ENCODE data around the gene TMEM38B. TPM values are rescaled to one million over a fixed set of nuclear protein-coding genes. Genes with fewer than 3 reads are reported as not detected.
"Not testable (repeated sequence)": the region's sequence is repeated elsewhere in the genome, so short reads cannot be mapped to it uniquely, and the experiment has no call there.

The TMEM38B gene
- total RNA-seq, 1 experiment from 2014 or later, result 19.5 TPM

- no peak overlapping the region for H3K4me3 ChIP-seq
- no peaks in the 10 kb centered on the region for H3K9me2 ChIP-seq (ENCODE audit: insufficient read depth)
- POLR2A ChIA-PET (ENCODE audit: unreplicated experiment), result no interaction called here
- intact Hi-C loops (cut with micrococcal nuclease; ENCODE audit: unreplicated experiment), result no loop called here
- H3K4me1 ChIP-seq (replicated peaks; ENCODE audit: insufficient read depth), result no peaks in the 10 kb centered on the region
- H3K27ac ChIP-seq, result no peak overlapping the region
- no peak for DNase-seq
- H3K4me2 ChIP-seq, result no peak overlapping the region
- H3K79me2 ChIP-seq (ENCODE audit: low read depth), result no peaks in the 10 kb centered on the region
- TF ChIP-seq EZH2 (IDR thresholded peaks at IDR 0.05; ENCODE audit: low read depth) (no peak), CTCF (conservative IDR thresholded peaks at IDR 0.05) (no peak)
- no TSS peak for BruUV-seq (replicated peaks)
- no peaks in the 10 kb centered on the region for H4K20me1 ChIP-seq (ENCODE audit: insufficient read depth)
- CTCF ChIA-PET, result no interaction called here
- H2AFZ ChIP-seq, result no peak overlapping the region
- H3K27me3 ChIP-seq (ENCODE audit: insufficient read depth, low read depth), result no peaks in the 10 kb centered on the region
- H3K9me3 ChIP-seq (ENCODE audit: insufficient read depth, low read depth), result peaks cover 6% of the 10 kb centered on the region; the same call in 1 of the 2 replicates
- H3K36me3 ChIP-seq (ENCODE audit: low read depth), result 0 out of 2 replicates have a peak, but pooled peaks cover 7% of the 10 kb centered on the region
- no peaks in the 10 kb centered on the region for H3F3A ChIP-seq (ENCODE audit: insufficient read depth, low read depth)
Observed at GRCh38 chr9:105751761-105752160, 57.4 kb downstream of the TMEM38B start.

- BruUV-seq (replicated peaks), result no TSS peak
- no peak overlapping the region for H3K4me3 ChIP-seq
- H3K9me3 ChIP-seq (ENCODE audit: insufficient read depth, low read depth), result peaks cover 4% of the 10 kb centered on the region; the same call in 1 of the 2 replicates
- no peak overlapping the region for H3K27ac ChIP-seq
- POLR2A ChIA-PET (ENCODE audit: unreplicated experiment), result no interaction called here
- CTCF ChIA-PET, result no interaction called here
- intact Hi-C loops (cut with micrococcal nuclease; ENCODE audit: unreplicated experiment), result no loop called here
- no peaks in the 10 kb centered on the region for H3K9me2 ChIP-seq (ENCODE audit: insufficient read depth)
- H3K4me2 ChIP-seq, result no peak overlapping the region
- no peaks in the 10 kb centered on the region for H3K79me2 ChIP-seq (ENCODE audit: low read depth)
- H3K27me3 ChIP-seq (ENCODE audit: insufficient read depth, low read depth), result no peaks in the 10 kb centered on the region
- H2AFZ ChIP-seq, result no peak overlapping the region
- 0 out of 2 replicates have a peak, but pooled peaks cover 3% of the 10 kb centered on the region for H3K36me3 ChIP-seq (ENCODE audit: low read depth)
- TF ChIP-seq EZH2 (IDR thresholded peaks at IDR 0.05; ENCODE audit: low read depth), result no peak
- TF ChIP-seq CTCF (conservative IDR thresholded peaks at IDR 0.05), result no peak
- no peaks in the 10 kb centered on the region for H3K4me1 ChIP-seq (replicated peaks; ENCODE audit: insufficient read depth)
- DNase-seq, result no peak
- H3F3A ChIP-seq (ENCODE audit: insufficient read depth, low read depth), result no peaks in the 10 kb centered on the region
- H4K20me1 ChIP-seq (ENCODE audit: insufficient read depth), result no peaks in the 10 kb centered on the region
Observed at GRCh38 chr9:105757496-105758251, 63.3 kb downstream of the TMEM38B start.

- POLR2A ChIA-PET (ENCODE audit: unreplicated experiment), result no interaction called here
- Histone ChIP-seq H3K36me3 (ENCODE audit: low read depth) (no peaks in the 10 kb centered on the region), H3K4me3 (no peak overlapping the region), H3F3A (ENCODE audit: insufficient read depth, low read depth) (no peaks in the 10 kb centered on the region), H3K9me2 (ENCODE audit: insufficient read depth) (no peaks in the 10 kb centered on the region), H4K20me1 (ENCODE audit: insufficient read depth) (no peaks in the 10 kb centered on the region), H3K27me3 (ENCODE audit: insufficient read depth, low read depth) (no peaks in the 10 kb centered on the region), H2AFZ (no peak overlapping the region), H3K27ac (no peak overlapping the region), H3K4me2 (no peak overlapping the region), H3K9me3 (ENCODE audit: insufficient read depth, low read depth) (no peaks in the 10 kb centered on the region), H3K79me2 (ENCODE audit: low read depth) (no peaks in the 10 kb centered on the region), H3K4me1 (replicated peaks; ENCODE audit: insufficient read depth) (no peaks in the 10 kb centered on the region)
- TF ChIP-seq EZH2 (IDR thresholded peaks at IDR 0.05; ENCODE audit: low read depth) (no peak), CTCF (conservative IDR thresholded peaks at IDR 0.05) (no peak)
- DNase-seq, result no peak
- intact Hi-C loops (cut with micrococcal nuclease; ENCODE audit: unreplicated experiment), result no loop called here
- CTCF ChIA-PET, result no interaction called here
- no TSS peak for BruUV-seq (replicated peaks)
Observed at GRCh38 chr9:105760053-105760452, 65.7 kb downstream of the TMEM38B start.

GRCh38 chr9:105782561-105783494, 88.5 kb downstream of the TMEM38B start:
- H3K4me3 ChIP-seq; CTCF ChIA-PET; H3K36me3 ChIP-seq (ENCODE audit: low read depth); H3K27ac ChIP-seq; BruUV-seq (replicated peaks); H2AFZ ChIP-seq; H4K20me1 ChIP-seq (ENCODE audit: insufficient read depth); DNase-seq; H3K79me2 ChIP-seq (ENCODE audit: low read depth); H3K4me1 ChIP-seq (replicated peaks; ENCODE audit: insufficient read depth); H3K27me3 ChIP-seq (ENCODE audit: insufficient read depth, low read depth); H3K9me2 ChIP-seq (ENCODE audit: insufficient read depth); intact Hi-C loops (cut with micrococcal nuclease; ENCODE audit: unreplicated experiment); H3F3A ChIP-seq (ENCODE audit: insufficient read depth, low read depth); POLR2A ChIA-PET (ENCODE audit: unreplicated experiment); H3K4me2 ChIP-seq; H3K9me3 ChIP-seq (ENCODE audit: insufficient read depth, low read depth): not testable (repeated sequence)

- POLR2A ChIA-PET (ENCODE audit: unreplicated experiment); H3K9me3 ChIP-seq (ENCODE audit: insufficient read depth, low read depth); H3K79me2 ChIP-seq (ENCODE audit: low read depth); H3K4me3 ChIP-seq; H2AFZ ChIP-seq; DNase-seq; intact Hi-C loops (cut with micrococcal nuclease; ENCODE audit: unreplicated experiment); CTCF ChIA-PET; BruUV-seq (replicated peaks); H3K27me3 ChIP-seq (ENCODE audit: insufficient read depth, low read depth); H3F3A ChIP-seq (ENCODE audit: insufficient read depth, low read depth); H3K9me2 ChIP-seq (ENCODE audit: insufficient read depth); H3K4me1 ChIP-seq (replicated peaks; ENCODE audit: insufficient read depth); H3K36me3 ChIP-seq (ENCODE audit: low read depth); H4K20me1 ChIP-seq (ENCODE audit: insufficient read depth); H3K4me2 ChIP-seq; H3K27ac ChIP-seq: not testable (repeated sequence)
Observed at GRCh38 chr9:105783495-105783872, 89.1 kb downstream of the TMEM38B start.

Measured in PC-9 (cell line).